H1 (cell line): ENCODE data around the gene MSI2. TPM values are rescaled to one million over a fixed set of nuclear protein-coding genes. Genes with fewer than 3 reads are reported as not detected.

Experiments used
- BACH1 ChIP-seq: IDR thresholded peaks from 2 replicates; pipeline ENCODE4 v1.6.1; 2012; ENCODE audit warnings: low read length, improper control_type of control experiment
- EGR1 ChIP-seq: IDR thresholded peaks from 2 replicates; pipeline ENCODE4 v1.6.1; 2011; ENCODE audit warnings: low read depth, low read length, borderline replicate concordance
- JUN ChIP-seq: IDR thresholded peaks from 2 replicates; pipeline ENCODE4 v1.6.1; 2011; ENCODE audit warnings: low read depth, mild to moderate bottlenecking, improper control_type of control experiment, low read length
- POLR2AphosphoS5 ChIP-seq: IDR thresholded peaks from 2 replicates; pipeline ENCODE4 v1.6.1; 2011; ENCODE audit warnings: low read depth, low read length
- RBBP5 ChIP-seq: IDR thresholded peaks from 2 replicates; pipeline ENCODE4 v1.7.1; 2012; ENCODE audit warnings: low read depth, mild to moderate bottlenecking, inconsistent platforms, low read length, moderate library complexity, borderline replicate concordance
- SRF ChIP-seq: IDR thresholded peaks from 2 replicates; pipeline ENCODE4 v1.6.1; 2011; ENCODE audit warnings: mild to moderate bottlenecking, low read depth, low read length, moderate library complexity
- SUZ12 ChIP-seq: fragments of 200-600 bp; sonication (generic); IDR thresholded peaks from 2 replicates; pipeline ENCODE4 v1.6.1; 2012; ENCODE audit warnings: mild to moderate bottlenecking, inconsistent platforms, low read length, moderate library complexity, mixed read lengths
- TEAD4 ChIP-seq: IDR thresholded peaks from 2 replicates; pipeline ENCODE4 v1.6.1; 2012; ENCODE audit warnings: low read depth, low read length, inconsistent platforms, mixed read lengths
- polyA plus RNA-seq, 7 experiments: library from polyadenylated mRNA; depleted of rRNA in 3 of 7; stranded (reverse) in 5 of 7; unstranded in 2 of 7; fragments of >200 nt in 5 of 7; fragments of 200-250 nt in 2 of 7; gene quantifications; 1 replicate in 5 of 7; 2 replicates in 1 of 7; 4 replicates in 1 of 7; pipeline versions ENCODE4 v1.2.1 to v1.2.3, GENCODE V29; 2011 to 2013; ENCODE audit warnings: missing spikeins in 2 of 7, mixed read lengths in 2 of 7
- total RNA-seq: library from RNA; stranded (reverse); fragmentation: NEBNext Ultra II Directional; extraction: Animal tissue kit (Norgen Biotek cat#: 25700); gene quantifications from 2 replicates; pipeline ENCODE4 v1.2.1, GENCODE V29; 2021
- TF ChIP-seq, protein P1 (sequence below): fragments of 300-600 bp; sonication (generic); IDR thresholded peaks from 2 replicates; pipeline ENCODE4 v1.7.1; 2012; ENCODE audit warnings: low read length, moderate library complexity, mild to moderate bottlenecking, inconsistent platforms; ENCODE audit not compliant: insufficient replicate concordance
- TF ChIP-seq, protein P2 (sequence below): IDR thresholded peaks from 2 replicates; pipeline ENCODE4 v1.6.1; 2012; ENCODE audit warnings: low read length, inconsistent platforms

The MSI2 gene
- total and polyA plus RNA-seq, 2 of the 8 experiments (the other 6 are each of a cell fraction or from before 2014, with no cell fraction given), result 36.7 to 80.6 TPM

DNA sequence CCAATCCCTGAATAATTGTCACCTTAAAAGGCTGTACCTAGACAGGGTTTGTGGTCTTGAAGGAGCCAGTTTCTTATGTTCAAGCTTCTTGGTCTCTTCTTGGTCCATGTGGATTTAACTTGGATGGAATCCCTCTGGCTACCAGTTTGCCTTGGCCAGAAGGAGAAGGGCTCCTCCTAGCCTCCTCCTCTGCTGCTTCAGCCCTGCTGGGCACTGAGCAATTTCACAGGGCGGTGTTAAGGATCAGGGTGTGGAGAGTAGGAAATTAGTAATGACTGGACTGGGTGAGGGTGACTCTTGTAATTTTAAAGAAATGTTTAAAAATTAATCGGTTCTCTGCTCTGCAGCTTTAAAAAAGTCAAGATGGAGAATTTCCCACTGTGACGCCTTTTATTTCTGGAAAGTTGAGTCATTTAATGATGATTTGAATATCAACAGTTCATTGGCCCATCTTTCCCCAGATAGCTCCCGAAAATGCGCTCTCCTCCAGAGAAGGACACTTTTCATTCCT is 96.4 kb downstream of the MSI2 start (continued):
- TF ChIP-seq, protein P1, sequence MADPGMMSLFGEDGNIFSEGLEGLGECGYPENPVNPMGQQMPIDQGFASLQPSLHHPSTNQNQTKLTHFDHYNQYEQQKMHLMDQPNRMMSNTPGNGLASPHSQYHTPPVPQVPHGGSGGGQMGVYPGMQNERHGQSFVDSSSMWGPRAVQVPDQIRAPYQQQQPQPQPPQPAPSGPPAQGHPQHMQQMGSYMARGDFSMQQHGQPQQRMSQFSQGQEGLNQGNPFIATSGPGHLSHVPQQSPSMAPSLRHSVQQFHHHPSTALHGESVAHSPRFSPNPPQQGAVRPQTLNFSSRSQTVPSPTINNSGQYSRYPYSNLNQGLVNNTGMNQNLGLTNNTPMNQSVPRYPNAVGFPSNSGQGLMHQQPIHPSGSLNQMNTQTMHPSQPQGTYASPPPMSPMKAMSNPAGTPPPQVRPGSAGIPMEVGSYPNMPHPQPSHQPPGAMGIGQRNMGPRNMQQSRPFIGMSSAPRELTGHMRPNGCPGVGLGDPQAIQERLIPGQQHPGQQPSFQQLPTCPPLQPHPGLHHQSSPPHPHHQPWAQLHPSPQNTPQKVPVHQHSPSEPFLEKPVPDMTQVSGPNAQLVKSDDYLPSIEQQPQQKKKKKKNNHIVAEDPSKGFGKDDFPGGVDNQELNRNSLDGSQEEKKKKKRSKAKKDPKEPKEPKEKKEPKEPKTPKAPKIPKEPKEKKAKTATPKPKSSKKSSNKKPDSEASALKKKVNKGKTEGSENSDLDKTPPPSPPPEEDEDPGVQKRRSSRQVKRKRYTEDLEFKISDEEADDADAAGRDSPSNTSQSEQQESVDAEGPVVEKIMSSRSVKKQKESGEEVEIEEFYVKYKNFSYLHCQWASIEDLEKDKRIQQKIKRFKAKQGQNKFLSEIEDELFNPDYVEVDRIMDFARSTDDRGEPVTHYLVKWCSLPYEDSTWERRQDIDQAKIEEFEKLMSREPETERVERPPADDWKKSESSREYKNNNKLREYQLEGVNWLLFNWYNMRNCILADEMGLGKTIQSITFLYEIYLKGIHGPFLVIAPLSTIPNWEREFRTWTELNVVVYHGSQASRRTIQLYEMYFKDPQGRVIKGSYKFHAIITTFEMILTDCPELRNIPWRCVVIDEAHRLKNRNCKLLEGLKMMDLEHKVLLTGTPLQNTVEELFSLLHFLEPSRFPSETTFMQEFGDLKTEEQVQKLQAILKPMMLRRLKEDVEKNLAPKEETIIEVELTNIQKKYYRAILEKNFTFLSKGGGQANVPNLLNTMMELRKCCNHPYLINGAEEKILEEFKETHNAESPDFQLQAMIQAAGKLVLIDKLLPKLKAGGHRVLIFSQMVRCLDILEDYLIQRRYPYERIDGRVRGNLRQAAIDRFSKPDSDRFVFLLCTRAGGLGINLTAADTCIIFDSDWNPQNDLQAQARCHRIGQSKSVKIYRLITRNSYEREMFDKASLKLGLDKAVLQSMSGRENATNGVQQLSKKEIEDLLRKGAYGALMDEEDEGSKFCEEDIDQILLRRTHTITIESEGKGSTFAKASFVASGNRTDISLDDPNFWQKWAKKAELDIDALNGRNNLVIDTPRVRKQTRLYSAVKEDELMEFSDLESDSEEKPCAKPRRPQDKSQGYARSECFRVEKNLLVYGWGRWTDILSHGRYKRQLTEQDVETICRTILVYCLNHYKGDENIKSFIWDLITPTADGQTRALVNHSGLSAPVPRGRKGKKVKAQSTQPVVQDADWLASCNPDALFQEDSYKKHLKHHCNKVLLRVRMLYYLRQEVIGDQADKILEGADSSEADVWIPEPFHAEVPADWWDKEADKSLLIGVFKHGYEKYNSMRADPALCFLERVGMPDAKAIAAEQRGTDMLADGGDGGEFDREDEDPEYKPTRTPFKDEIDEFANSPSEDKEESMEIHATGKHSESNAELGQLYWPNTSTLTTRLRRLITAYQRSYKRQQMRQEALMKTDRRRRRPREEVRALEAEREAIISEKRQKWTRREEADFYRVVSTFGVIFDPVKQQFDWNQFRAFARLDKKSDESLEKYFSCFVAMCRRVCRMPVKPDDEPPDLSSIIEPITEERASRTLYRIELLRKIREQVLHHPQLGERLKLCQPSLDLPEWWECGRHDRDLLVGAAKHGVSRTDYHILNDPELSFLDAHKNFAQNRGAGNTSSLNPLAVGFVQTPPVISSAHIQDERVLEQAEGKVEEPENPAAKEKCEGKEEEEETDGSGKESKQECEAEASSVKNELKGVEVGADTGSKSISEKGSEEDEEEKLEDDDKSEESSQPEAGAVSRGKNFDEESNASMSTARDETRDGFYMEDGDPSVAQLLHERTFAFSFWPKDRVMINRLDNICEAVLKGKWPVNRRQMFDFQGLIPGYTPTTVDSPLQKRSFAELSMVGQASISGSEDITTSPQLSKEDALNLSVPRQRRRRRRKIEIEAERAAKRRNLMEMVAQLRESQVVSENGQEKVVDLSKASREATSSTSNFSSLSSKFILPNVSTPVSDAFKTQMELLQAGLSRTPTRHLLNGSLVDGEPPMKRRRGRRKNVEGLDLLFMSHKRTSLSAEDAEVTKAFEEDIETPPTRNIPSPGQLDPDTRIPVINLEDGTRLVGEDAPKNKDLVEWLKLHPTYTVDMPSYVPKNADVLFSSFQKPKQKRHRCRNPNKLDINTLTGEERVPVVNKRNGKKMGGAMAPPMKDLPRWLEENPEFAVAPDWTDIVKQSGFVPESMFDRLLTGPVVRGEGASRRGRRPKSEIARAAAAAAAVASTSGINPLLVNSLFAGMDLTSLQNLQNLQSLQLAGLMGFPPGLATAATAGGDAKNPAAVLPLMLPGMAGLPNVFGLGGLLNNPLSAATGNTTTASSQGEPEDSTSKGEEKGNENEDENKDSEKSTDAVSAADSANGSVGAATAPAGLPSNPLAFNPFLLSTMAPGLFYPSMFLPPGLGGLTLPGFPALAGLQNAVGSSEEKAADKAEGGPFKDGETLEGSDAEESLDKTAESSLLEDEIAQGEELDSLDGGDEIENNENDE, result no peak
- TF ChIP-seq JUN, result no peak
- TF ChIP-seq, protein P2, sequence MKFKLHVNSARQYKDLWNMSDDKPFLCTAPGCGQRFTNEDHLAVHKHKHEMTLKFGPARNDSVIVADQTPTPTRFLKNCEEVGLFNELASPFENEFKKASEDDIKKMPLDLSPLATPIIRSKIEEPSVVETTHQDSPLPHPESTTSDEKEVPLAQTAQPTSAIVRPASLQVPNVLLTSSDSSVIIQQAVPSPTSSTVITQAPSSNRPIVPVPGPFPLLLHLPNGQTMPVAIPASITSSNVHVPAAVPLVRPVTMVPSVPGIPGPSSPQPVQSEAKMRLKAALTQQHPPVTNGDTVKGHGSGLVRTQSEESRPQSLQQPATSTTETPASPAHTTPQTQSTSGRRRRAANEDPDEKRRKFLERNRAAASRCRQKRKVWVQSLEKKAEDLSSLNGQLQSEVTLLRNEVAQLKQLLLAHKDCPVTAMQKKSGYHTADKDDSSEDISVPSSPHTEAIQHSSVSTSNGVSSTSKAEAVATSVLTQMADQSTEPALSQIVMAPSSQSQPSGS, result no peak
- no peak for TF ChIP-seq SUZ12
- TF ChIP-seq TEAD4, result no peak
- TF ChIP-seq BACH1, result no peak
- no peak for TF ChIP-seq EGR1
- TF ChIP-seq SRF, result no peak
- no peak for TF ChIP-seq POLR2AphosphoS5
- TF ChIP-seq RBBP5, result no peak
